ENCODE results near the gene KCMF1. TPM values are rescaled to one million over a fixed set of nuclear protein-coding genes. Genes with fewer than 3 reads are reported as not detected.

Gene KCMF1
- total and polyA plus RNA-seq, 12 donors, result 9.7 to 74.2 (median 45.4) TPM

GRCh38 chr2:84925336-84925723, 45.6 kb upstream of the KCMF1 start:
- Histone ChIP-seq H3K4me1 (replicated peaks in 1 of 2) (peaks cover 2 to 11% of the 10 kb centered on the region in 2 donors), H3K9me3 (replicated peaks in 1 of 3) (no peaks in the 10 kb centered on the region), H3K36me3 (replicated peaks in 1 of 2) (no peaks in the 10 kb centered on the region), H3K27ac (peak overlapping the region in 1 of 5 donors; percentile 1), H3K27me3 (no peaks in the 10 kb centered on the region), H3K4me3 (no peak overlapping the region)
- intact Hi-C loops (cut with DNase I), result no loop called here
- DNase-seq, result no peak
- 92 to 100% (median 95%) methylated on average over 2 of the region's 2 CpGs for WGBS, 4 donors
- TF ChIP-seq POLR2A (IDR thresholded peaks at IDR 0.05) (no peak), CTCF (IDR thresholded peaks at IDR 0.05) (no peak)

GRCh38 chr2:84925724-84926376, 45.1 kb upstream of the KCMF1 start:
- peak overlapping the region in 1 of 4 donors; percentile 27 for H3K4me3 ChIP-seq
- DNase-seq, result peak; percentile 95 to 99 (median 97)
- peak overlapping the region in 1 of 5 donors; percentile 1 for H3K27ac ChIP-seq
- no peaks in the 10 kb centered on the region for H3K36me3 ChIP-seq (replicated peaks in 1 of 2)
- WGBS, 4 donors, result 4 to 6% (median 5%) methylated on average over 15 to 34 of the region's 34 CpGs
- intact Hi-C loops (cut with DNase I), result no loop called here
- H3K4me1 ChIP-seq (replicated peaks in 1 of 2), result peaks cover 0 to 8% of the 10 kb centered on the region in 2 donors
- TF ChIP-seq POLR2A (IDR thresholded peaks at IDR 0.05) (no peak), CTCF (IDR thresholded peaks at IDR 0.05) (peak; percentile 95 to 99 (median 99))
- H3K27me3 ChIP-seq, result no peaks in the 10 kb centered on the region
- no peaks in the 10 kb centered on the region for H3K9me3 ChIP-seq (replicated peaks in 1 of 3)

GRCh38 chr2:84927275-84927627, 43.7 kb upstream of the KCMF1 start:
- no peak for TF ChIP-seq CTCF (IDR thresholded peaks at IDR 0.05)
- H3K9me3 ChIP-seq (replicated peaks in 1 of 3), result no peaks in the 10 kb centered on the region
- no peak overlapping the region for H3K4me3 ChIP-seq
- H3K27ac ChIP-seq, result no peak overlapping the region
- no peaks in the 10 kb centered on the region for H3K36me3 ChIP-seq (replicated peaks in 1 of 2)
- H3K27me3 ChIP-seq, result no peaks in the 10 kb centered on the region
- H3K4me1 ChIP-seq (replicated peaks in 1 of 2), result peaks cover 0 to 8% of the 10 kb centered on the region in 2 donors
- intact Hi-C loops (cut with DNase I), result no loop called here
- no peak for DNase-seq
- WGBS, 4 donors, result 39 to 44% (median 42%) methylated on average over 3 of the region's 3 CpGs

- no peaks in the 10 kb centered on the region for H3K9me3 ChIP-seq (replicated peaks in 1 of 3)
- intact Hi-C loops (cut with DNase I), result no loop called here
- no peak overlapping the region for H3K27ac ChIP-seq
- no peaks in the 10 kb centered on the region for H3K27me3 ChIP-seq
- no peak for DNase-seq
- peaks cover 0 to 4% of the 10 kb centered on the region in 2 donors for H3K4me1 ChIP-seq (replicated peaks in 1 of 2)
- 45 to 75% (median 57%) methylated on average over 1 of the region's 1 CpG for WGBS, 4 donors
- no peak overlapping the region for H3K4me3 ChIP-seq
- no peak for TF ChIP-seq CTCF (IDR thresholded peaks at IDR 0.05)
- TF ChIP-seq POLR2A (IDR thresholded peaks at IDR 0.05), result no peak
- no peaks in the 10 kb centered on the region for H3K36me3 ChIP-seq (replicated peaks in 1 of 2)
Observed at GRCh38 chr2:84931384-84931821, 39.6 kb upstream of the KCMF1 start.

Data from adrenal gland (tissue), 12 donors.